HG03066 (cell line): ENCODE measurements around the gene HDAC4.
"Not testable (repeated sequence)": the region's sequence is repeated elsewhere in the genome, so short reads cannot be mapped to it uniquely, and the experiment has no call there.

Source experiments
- ATAC-seq: cut with Tn5 transposase; IDR thresholded peaks from one replicate; pipeline ENCODE4 v1.9.1; 2021; ENCODE audit warnings: low read depth; ENCODE audit not compliant: unreplicated experiment

HDAC4 gene

DNA sequence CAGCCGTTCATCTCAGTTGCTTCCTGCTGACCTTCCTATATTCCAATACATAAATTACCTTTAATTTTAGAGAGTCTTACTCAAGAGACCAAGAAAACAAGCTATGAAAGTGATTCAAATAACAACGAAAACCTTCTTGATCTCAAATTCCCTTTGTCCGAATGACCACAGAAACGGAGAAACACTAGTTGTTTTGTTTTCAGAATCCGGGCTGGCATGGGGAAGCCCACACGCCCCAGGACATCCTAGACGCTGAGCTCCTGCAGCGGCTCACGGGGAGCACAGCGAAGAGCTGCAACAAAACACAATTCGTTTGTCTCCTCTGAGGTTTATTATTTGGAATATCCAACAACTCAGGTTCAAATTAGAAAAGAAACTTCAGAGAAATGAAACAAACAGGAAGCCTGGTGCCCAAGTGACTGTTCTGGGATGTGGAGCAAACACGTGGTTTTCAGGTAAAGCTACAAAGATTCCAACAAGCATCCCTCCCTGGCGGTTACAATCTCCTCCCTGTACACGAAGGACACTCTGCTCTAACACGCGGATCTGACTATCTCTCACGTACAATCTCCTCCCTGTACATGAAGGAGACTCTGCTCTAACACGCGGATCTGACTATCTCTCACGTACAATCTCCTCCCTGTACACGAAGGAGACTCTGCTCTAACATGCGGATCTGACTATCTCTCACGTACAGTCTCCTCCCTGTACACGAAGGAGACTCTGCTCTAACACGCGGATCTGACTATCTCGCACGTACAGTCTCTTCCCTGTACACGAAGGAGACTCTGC, 315.4 kb downstream of the HDAC4 start:
- no peak for ATAC-seq

DNA sequence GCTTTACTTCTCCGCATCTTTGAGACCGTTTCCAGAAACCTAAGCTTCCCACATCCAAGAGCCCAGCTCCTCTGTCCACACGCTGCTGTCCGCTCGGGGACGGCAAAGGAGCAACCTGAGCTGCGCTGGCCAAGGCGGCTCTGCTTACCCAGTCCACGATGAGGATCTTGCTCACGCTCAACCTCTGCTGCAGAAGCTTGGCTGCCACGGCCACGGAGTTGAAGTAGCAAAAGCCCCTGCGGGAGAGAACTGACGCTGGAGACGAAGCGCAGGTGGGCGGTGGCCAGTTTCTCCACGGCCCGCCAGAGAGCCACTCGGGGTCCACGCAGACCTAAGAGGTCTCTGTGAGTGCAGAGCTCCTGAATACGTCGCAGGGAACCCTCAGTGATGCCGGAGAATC, 316.8 kb downstream of the HDAC4 start:
- no peak for ATAC-seq

GRCh38 chr2:239082425-239082824, 318.4 kb downstream of the HDAC4 start:
- no peak for ATAC-seq

DNA sequence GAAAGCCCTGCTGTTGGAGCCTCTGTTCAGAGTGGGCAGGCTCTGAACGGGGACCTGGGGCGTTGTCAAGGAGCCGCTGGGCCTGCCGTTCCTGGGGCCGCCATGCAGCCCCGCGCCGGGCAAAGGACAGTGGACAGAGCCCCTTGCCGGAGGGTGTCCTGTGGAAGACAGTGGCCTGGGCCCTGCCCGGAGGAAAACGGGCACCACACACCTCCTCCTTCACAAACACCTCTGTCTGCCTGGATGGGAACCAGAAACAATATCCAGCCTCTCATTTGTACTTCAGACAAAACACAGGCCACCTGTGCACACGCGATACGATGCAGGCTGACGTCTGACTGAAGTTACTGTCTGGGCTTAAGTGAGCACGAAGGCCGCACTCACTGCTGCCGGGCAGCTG, 319.2 kb downstream of the HDAC4 start:
- ATAC-seq: no peak

DNA sequence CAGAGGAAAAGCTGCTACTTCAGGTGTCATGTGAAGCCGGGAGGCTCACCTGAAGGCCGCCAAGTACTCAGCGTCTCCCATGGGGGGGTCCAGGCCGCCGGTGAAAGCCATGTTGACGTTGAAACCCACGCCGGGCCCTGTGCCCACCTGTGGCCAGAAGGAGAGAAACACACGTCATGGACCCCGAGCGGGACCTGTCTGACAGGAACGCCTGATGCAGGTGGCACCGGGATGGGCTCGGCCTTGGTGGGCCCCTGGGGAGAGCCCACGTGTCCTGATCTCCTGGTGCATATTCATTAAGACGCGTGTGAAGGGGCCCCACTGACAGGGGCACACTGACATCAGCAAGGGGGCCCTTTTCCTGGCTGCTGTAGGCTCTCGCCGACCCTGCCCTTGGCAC, 319.8 kb downstream of the HDAC4 start:
- ATAC-seq: no peak

GRCh38 chr2:239079671-239080294, 321.0 kb downstream of the HDAC4 start:
- no peak for ATAC-seq

DNA sequence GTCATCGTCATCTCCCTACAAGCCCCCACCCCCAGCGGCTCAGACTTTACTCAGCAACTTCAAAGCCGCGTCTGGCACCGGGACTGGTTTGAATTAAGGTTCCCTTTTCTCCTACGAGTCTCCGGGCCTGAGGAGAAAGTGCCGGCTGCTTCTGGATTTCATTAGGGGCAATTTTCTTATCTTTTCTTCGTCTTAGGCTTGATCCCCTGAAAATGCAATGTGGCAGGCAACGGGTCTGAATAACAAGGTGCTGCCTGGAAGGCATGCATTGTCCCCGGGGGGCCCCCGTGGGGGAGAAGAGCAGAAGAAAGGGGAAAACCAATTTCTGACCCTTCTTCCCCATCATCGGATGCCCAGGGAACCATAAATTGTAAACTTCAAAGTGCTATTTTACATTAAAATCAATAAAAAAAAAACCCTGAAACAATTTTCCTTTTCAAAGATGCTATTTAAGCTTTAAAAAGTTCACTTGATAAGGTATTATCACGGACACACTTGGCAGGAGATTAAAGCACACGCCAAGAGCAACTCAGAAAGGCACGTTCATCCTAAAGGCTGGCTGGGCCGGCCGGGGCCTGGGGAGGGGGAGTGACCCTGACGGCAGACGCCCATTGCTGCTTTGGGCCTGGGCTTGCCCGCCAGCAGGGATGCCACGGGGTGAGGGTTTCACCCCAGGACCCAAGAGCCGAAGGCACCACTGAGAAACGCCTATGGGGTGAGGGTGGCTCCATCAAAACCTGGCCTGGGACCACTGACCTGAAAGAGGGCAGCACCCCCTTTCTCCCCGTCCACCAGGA, 322.5 kb downstream of the HDAC4 start:
- ATAC-seq: no peak

GRCh38 chr2:239077260-239077659, 323.6 kb downstream of the HDAC4 start:
- no peak for ATAC-seq

GRCh38 chr2:239075918-239076758, 324.7 kb downstream of the HDAC4 start:
- no peak for ATAC-seq

GRCh38 chr2:239073745-239074530, 326.9 kb downstream of the HDAC4 start:
- ATAC-seq: no peak

DNA sequence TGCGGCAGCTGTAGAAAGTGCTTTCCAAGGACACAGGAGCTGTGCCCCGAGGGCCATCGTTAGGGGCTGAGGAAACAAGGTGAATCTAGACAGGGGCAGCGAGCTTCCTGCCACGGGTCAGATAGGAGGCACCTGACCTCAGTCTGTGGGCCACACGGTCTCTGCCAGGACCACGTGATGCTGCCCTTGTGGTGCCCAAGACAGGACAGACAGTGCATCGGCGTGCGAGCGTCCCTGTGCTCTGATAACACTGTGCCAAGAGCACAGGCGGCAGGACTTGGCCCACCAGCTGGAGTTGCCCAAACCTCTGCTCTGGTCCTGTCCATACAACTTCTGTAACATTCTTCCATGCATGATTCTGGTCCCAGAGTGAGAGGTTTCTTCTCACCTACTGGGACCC, 327.6 kb downstream of the HDAC4 start:
- ATAC-seq: no peak

- ATAC-seq: no peak
Observed at GRCh38 chr2:239072786-239073185, 328.0 kb downstream of the HDAC4 start.

DNA sequence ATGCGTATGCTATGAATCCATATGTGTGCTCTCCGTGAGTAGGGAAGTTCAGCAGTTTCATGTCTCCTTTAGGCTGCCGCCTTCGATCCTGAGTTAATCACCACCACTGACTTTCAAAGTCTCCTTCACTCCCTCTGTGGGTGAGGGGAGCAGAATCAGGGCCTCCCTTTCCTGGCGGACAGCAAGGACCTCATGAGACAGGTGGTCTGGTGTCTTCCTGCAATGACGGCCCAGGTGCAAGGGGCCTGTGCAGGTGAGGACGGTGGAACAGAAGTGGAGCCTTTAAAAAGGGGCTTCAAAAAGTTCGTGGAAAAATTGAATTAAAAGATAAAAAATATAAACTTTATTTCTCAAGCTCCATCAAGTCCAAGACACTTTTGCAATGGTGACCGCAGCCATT, 330.4 kb downstream of the HDAC4 start:
- no peak for ATAC-seq

DNA sequence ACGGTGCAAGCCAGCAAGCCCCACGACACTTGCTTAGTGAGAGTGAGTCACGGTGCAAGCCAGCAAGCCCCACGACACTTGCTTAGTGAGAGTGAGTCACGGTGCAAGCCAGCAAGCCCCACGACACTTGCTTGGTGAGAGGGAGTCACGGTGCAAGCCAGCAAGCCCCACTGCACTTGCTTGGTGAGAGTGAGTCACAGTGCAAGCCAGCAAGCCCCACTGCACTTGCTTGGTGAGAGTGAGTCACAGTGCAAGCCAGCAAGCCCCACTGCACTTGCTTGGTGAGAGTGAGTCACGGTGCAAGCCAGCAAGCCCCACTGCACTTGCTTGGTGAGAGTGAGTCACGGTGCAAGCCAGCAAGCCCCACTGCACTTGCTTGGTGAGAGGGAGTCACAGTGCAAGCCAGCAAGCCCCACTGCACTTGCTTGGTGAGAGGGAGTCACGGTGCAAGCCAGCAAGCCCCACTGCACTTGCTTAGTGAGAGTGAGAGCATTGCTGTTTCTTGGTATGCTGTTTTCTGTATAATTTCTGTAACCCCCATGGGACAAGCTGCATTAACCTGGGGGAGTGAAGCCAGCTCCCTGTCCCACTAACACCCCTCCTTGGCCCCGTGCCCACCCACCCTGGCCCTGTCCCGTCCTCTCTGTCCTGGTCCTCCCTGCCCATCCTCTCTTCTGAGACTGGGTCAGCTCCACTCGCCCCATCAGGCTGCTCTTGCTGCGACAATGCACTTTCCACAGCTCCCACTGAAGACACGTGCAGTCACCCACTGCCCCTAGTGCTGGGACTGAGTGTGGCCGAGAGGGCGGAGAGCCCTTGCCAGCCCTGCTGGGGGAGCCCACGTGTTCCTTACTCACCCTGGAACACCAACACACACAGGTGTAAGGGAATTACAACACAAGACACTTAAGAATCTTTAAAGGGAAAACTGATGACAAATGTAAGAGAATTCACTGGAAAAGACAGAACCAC, 331.2 kb downstream of the HDAC4 start:
- ATAC-seq: not testable (repeated sequence)

DNA sequence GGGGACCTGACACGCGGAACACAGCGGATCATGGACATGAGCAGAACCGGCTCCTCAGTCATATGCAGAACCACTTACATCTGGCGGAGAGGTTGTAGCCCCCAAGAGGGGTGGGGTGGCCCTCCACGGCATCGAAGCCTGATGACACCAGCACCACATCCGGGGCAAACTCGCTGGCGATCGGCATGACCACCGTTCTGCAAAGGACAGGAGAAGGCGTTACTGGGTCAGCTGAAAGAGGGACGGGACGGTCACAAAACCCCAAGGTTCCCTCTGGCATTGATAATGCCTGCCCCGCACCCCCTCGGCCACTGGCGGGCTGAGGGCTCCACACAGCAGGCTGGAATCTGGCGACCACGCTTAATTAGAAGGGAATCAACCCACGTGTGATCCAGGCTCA, 332.4 kb downstream of the HDAC4 start:
- no peak for ATAC-seq

DNA sequence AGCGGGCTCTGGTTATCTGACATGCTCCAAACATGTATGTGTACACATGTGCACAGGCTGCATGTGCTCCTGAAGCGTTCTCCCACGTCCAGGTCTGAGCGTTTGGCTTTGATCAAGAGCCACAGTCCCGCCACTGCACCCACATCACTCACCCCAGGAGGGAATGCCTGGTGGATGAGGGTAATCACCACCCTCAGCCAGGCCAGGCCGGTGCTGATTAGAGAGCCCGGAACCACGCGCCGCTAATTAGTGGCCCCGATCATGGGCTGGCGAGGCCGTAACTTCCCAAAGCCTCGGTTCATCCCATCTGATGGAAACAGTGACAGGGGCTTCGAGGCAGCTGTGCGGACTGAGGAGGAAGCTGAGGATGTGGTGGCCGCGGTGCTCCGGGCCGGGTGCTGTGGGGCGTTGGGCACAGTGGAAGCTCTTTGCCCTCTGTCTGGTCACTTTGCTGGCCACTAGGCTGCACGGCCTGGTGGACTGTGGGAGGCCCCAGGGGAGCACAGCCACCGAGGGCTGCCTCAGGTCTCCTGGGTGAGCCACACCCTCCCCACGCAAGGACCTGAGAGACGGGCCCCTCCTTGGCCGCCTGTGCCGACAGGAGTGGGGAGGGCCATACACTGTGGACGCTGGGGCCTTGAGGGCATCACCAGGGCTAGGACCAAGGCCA, 333.5 kb downstream of the HDAC4 start:
- ATAC-seq: no peak

DNA sequence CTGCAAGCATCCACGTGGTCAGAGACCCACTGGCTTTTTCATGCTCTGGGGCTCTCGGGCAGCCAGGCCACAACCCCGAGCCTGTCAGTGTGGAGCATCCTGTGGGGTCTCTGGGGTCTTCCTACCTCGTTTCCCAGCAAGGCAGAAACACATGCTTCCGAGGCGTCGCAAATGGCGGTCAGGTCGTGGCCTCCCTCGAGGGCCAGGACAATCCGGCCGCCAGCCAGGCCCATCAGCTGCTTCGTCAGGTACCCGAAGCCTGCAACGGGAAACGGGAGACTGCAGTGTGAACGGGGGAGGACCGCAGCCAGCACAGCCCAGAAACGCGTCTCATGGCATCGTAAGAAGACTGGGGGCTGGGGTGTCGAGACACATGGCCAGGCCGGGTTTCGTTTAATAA, 334.2 kb downstream of the HDAC4 start:
- no peak for ATAC-seq

GRCh38 chr2:239065962-239066361, 334.9 kb downstream of the HDAC4 start:
- ATAC-seq: no peak
